ENCODE results near the gene DOLPP1.
"Not testable (repeated sequence)": the region's sequence is repeated elsewhere in the genome, so short reads cannot be mapped to it uniquely, and the experiment has no call there.

The DOLPP1 gene

GRCh38 chr9:129109537-129109903 lies 28.6 kb downstream of the DOLPP1 start:
- no peak overlapping the region; the same call in 1 of the 2 replicates for H3K4me3 ChIP-seq
- H3K36me3 ChIP-seq (ENCODE audit: insufficient read depth, low read length): no peaks in the 10 kb centered on the region
- no peak for DNase-seq (ENCODE audit: low read depth, low spot score)
- TF ChIP-seq FOXP2 (optimal IDR thresholded peaks at IDR 0.05; ENCODE audit: control extremely low read depth, extremely low read length, insufficient read depth) (no peak), POLR2AphosphoS5 (IDR thresholded peaks at IDR 0.05; ENCODE audit: borderline replicate concordance, low read depth, low read length) (no peak), EZH2 (IDR thresholded peaks at IDR 0.05) (no peak)
- H3K9me3 ChIP-seq (ENCODE audit: low read depth, low read length): no peaks in the 10 kb centered on the region
- no peak overlapping the region for H3K27ac ChIP-seq
- H3K9ac ChIP-seq (ENCODE audit: insufficient read length): no peak overlapping the region

- DNase-seq (ENCODE audit: low read depth, low spot score): no peak
- peak overlapping the region; percentile 97 for H3K4me3 ChIP-seq
- H3K9ac ChIP-seq (ENCODE audit: insufficient read length): peak overlapping the region; percentile 68
- TF ChIP-seq POLR2AphosphoS5 (IDR thresholded peaks at IDR 0.05; ENCODE audit: borderline replicate concordance, low read depth, low read length) (no peak), FOXP2 (optimal IDR thresholded peaks at IDR 0.05; ENCODE audit: control extremely low read depth, extremely low read length, insufficient read depth) (no peak), EZH2 (IDR thresholded peaks at IDR 0.05) (no peak)
- H3K27ac ChIP-seq: no peak overlapping the region
- no peaks in the 10 kb centered on the region for H3K36me3 ChIP-seq (ENCODE audit: insufficient read depth, low read length)
- no peaks in the 10 kb centered on the region for H3K9me3 ChIP-seq (ENCODE audit: low read depth, low read length)
These were observed 29.2 kb downstream of the DOLPP1 start for GRCh38 chr9:129109952-129110739.

- peak; percentile 37 for DNase-seq (ENCODE audit: low read depth, low spot score)
- Histone ChIP-seq H3K9me3 (ENCODE audit: low read depth, low read length) (no peaks in the 10 kb centered on the region), H3K4me3 (peak within 1 kb of the TSS; percentile 97), H3K36me3 (ENCODE audit: insufficient read depth, low read length) (no peaks in the 10 kb centered on the region), H3K9ac (ENCODE audit: insufficient read length) (peak within 1 kb of the TSS; percentile 88), H3K27ac (peak within 1 kb of the TSS; percentile 93)
- peak; percentile 92 for TF ChIP-seq POLR2AphosphoS5 (IDR thresholded peaks at IDR 0.05; ENCODE audit: borderline replicate concordance, low read depth, low read length)
- no peak for TF ChIP-seq EZH2 (IDR thresholded peaks at IDR 0.05)
- TF ChIP-seq FOXP2 (optimal IDR thresholded peaks at IDR 0.05; ENCODE audit: control extremely low read depth, extremely low read length, insufficient read depth): no peak
These were observed 30.0 kb downstream of the DOLPP1 start, which contains the start of the genes CRAT and PTPA for GRCh38 chr9:129110740-129111527. CRAT (minus strand) TSS chr9:129110793; CDS start chr9:129110509, 284 bp downstream. PTPA (plus strand) TSS chr9:129111415; CDS start chr9:129111601, 186 bp downstream.

DNA sequence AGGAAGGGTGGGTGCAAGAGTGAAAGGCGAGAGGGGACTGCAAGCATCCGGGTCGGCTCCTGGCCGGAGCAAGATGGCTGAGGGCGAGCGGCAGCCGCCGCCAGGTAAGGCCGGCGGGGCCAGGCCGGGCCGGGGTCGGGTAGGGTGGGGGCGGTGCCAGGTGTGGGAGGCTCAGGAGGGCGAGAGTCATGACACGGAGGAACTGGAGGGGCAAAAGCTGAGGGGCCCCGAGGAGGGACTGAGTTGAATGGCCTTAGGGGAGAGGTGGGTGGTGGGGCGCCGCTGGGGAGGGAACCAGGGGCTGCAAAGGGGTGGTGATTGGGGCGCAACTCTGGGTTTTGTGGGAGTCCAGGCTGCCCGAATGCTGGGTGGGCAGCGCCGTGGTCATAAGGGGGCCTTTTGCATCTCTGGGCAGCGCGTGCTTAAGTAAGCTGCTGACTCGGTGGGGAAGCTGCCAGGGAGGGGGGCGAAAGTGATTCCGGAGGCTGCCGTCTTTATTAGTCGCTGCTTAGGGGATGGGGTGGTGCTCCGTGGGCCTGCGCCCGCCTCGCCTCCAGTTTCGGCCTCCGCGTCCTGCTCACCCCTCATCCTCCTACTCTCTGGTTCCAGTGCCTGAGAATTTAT lies 30.7 kb downstream of the DOLPP1 start:
- TF ChIP-seq FOXP2 (optimal IDR thresholded peaks at IDR 0.05; ENCODE audit: control extremely low read depth, extremely low read length, insufficient read depth) (no peak), EZH2 (IDR thresholded peaks at IDR 0.05) (no peak), POLR2AphosphoS5 (IDR thresholded peaks at IDR 0.05; ENCODE audit: borderline replicate concordance, low read depth, low read length) (no peak)
- Histone ChIP-seq H3K4me3 (peak overlapping the region; percentile 97), H3K36me3 (ENCODE audit: insufficient read depth, low read length) (no peaks in the 10 kb centered on the region), H3K9ac (ENCODE audit: insufficient read length) (peak overlapping the region; percentile 88), H3K9me3 (ENCODE audit: low read depth, low read length) (no peaks in the 10 kb centered on the region), H3K27ac (peak overlapping the region; percentile 76)
- DNase-seq (ENCODE audit: low read depth, low spot score): no peak

DNA sequence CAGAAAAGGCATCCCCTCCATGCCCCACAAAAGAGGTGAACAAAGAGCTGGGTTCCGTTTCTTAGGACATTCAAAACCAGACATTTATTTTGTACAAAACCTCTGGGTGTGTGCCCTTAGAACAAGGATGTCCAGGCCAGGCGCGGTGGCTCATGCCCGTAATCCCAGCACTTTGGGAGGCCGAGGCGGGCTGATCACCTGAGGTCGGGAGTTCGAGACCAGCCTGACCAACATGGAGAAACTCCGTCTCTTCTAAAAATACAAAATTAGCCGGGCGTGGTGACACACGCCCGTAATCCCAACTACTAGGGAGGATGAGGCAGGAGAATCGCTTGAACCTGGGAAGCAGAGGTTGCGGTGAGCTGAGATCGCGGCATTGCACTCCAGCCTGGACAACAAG lies 31.6 kb downstream of the DOLPP1 start:
- H3K9ac ChIP-seq (ENCODE audit: insufficient read length): peak overlapping the region; percentile 88
- H3K9me3 ChIP-seq (ENCODE audit: low read depth, low read length); H3K27ac ChIP-seq; H3K36me3 ChIP-seq (ENCODE audit: insufficient read depth, low read length); DNase-seq (ENCODE audit: low read depth, low spot score): not testable (repeated sequence)
- H3K4me3 ChIP-seq: peak overlapping the region; percentile 97

- no peaks in the 10 kb centered on the region for H3K9me3 ChIP-seq (ENCODE audit: low read depth, low read length)
- no peak overlapping the region for H3K4me3 ChIP-seq
- no peaks in the 10 kb centered on the region for H3K36me3 ChIP-seq (ENCODE audit: insufficient read depth, low read length)
- TF ChIP-seq POLR2AphosphoS5 (IDR thresholded peaks at IDR 0.05; ENCODE audit: borderline replicate concordance, low read depth, low read length): no peak
- TF ChIP-seq FOXP2 (optimal IDR thresholded peaks at IDR 0.05; ENCODE audit: control extremely low read depth, extremely low read length, insufficient read depth): no peak
- TF ChIP-seq EZH2 (IDR thresholded peaks at IDR 0.05): no peak
- no peak for DNase-seq (ENCODE audit: low read depth, low spot score)
- peak overlapping the region; percentile 0; the same call in 1 of the 2 replicates for H3K27ac ChIP-seq
- no peak overlapping the region for H3K9ac ChIP-seq (ENCODE audit: insufficient read length)
These were observed 32.9 kb downstream of the DOLPP1 start for GRCh38 chr9:129113645-129114304.

DNA sequence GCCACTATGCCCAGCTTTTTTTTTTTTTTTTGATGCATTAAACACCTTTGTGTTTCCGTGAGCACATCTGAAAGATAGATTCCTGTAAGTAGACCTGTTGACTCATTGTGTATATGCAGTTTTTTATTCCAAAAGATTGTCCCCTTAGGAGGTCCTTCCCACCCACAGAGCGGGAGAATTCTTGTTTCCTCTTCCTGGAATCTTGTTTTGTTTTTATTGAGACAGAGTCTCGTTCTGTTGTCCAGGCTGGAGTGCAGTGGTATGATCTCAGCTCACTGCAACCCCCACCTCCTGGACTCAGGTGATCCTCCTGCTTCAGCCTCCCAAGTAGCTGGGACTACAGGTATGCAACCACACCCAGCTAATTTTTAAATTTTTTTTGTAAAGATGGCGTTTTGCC lies 37.9 kb downstream of the DOLPP1 start:
- Histone ChIP-seq H3K9ac (ENCODE audit: insufficient read length) (no peak overlapping the region), H3K27ac (no peak overlapping the region), H3K9me3 (ENCODE audit: low read depth, low read length) (no peaks in the 10 kb centered on the region), H3K36me3 (ENCODE audit: insufficient read depth, low read length) (peaks cover 17% of the 10 kb centered on the region), H3K4me3 (no peak overlapping the region)
- DNase-seq (ENCODE audit: low read depth, low spot score): no peak
- TF ChIP-seq POLR2AphosphoS5 (IDR thresholded peaks at IDR 0.05; ENCODE audit: borderline replicate concordance, low read depth, low read length) (no peak), FOXP2 (optimal IDR thresholded peaks at IDR 0.05; ENCODE audit: control extremely low read depth, extremely low read length, insufficient read depth) (no peak), EZH2 (IDR thresholded peaks at IDR 0.05) (no peak)

DNA sequence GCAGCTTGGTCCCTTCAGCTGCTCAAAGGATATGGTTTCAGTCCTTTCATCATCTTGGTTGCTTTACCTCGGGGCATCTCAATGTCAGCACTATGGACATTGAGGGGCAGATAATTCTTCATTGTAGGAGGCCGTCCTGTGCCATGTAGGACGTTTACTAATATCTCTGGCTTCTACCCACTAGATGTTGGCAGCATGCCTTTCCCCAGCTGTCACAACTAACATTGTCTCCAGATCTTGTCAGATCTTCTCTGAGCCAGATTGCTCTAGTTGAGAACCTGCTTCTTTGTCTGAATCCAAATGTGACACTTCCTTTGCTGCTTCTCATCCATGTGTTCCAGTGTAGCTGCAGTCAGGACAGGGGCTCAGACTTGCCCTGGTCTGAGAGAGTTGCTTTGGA lies 40.6 kb downstream of the DOLPP1 start:
- no peak overlapping the region for H3K27ac ChIP-seq
- DNase-seq (ENCODE audit: low read depth, low spot score): no peak
- TF ChIP-seq EZH2 (IDR thresholded peaks at IDR 0.05): no peak
- no peak for TF ChIP-seq POLR2AphosphoS5 (IDR thresholded peaks at IDR 0.05; ENCODE audit: borderline replicate concordance, low read depth, low read length)
- no peak for TF ChIP-seq FOXP2 (optimal IDR thresholded peaks at IDR 0.05; ENCODE audit: control extremely low read depth, extremely low read length, insufficient read depth)
- peaks cover 25% of the 10 kb centered on the region for H3K36me3 ChIP-seq (ENCODE audit: insufficient read depth, low read length)
- no peaks in the 10 kb centered on the region for H3K9me3 ChIP-seq (ENCODE audit: low read depth, low read length)
- H3K9ac ChIP-seq (ENCODE audit: insufficient read length): no peak overlapping the region
- no peak overlapping the region for H3K4me3 ChIP-seq
